Type B pancreatic cell (in vitro differentiated cells): ENCODE data around the gene TMEM269. TPM values are rescaled to one million over a fixed set of nuclear protein-coding genes. Genes with fewer than 3 reads are reported as not detected.

ENCODE experiments used
- DNase-seq: peaks from one replicate; pipeline ENCODE4 v3.0.0; 2021; ENCODE audit warnings: mixed read lengths; ENCODE audit not compliant: unreplicated experiment; ENCODE audit errors: extremely low spot score
- H3K27ac Mint-ChIP-seq: 2 replicates; pipeline ENCODE4 v1.8.0; 2021; ENCODE audit warnings: mild to moderate bottlenecking, mixed read lengths
- H3K27me3 Mint-ChIP-seq: 2 replicates; pipeline ENCODE4 v1.8.0; 2021; ENCODE audit warnings: mixed read lengths
- H3K36me3 Mint-ChIP-seq: 2 replicates; pipeline ENCODE4 v1.8.0; 2021; ENCODE audit warnings: mixed read lengths
- H3K4me1 Mint-ChIP-seq: one replicate; pipeline ENCODE4 v1.8.0; 2021; ENCODE audit warnings: mixed read lengths; ENCODE audit not compliant: unreplicated experiment
- H3K4me3 Mint-ChIP-seq: 2 replicates; pipeline ENCODE4 v1.8.0; 2021; ENCODE audit warnings: mild to moderate bottlenecking, mixed read lengths
- H3K9me3 Mint-ChIP-seq: 2 replicates; pipeline ENCODE4 v1.8.0; 2021; ENCODE audit warnings: mixed read lengths
- total RNA-seq: library from RNA; stranded (reverse); gene quantifications from 2 replicates; pipeline ENCODE4 v1.2.1, GENCODE V29; 2021; ENCODE audit warnings: low replicate concordance
- TF ChIP-seq, protein P1 (sequence below): fragments of 200-600 bp; sonication (generic); conservative IDR thresholded peaks from 2 replicates; pipeline ENCODE4 v1.5.0; 2021; ENCODE audit warnings: antibody characterized with exemption, mild to moderate bottlenecking

Gene TMEM269
- total RNA-seq, 1 donor from 2014 or later, result 0.41 TPM

DNA sequence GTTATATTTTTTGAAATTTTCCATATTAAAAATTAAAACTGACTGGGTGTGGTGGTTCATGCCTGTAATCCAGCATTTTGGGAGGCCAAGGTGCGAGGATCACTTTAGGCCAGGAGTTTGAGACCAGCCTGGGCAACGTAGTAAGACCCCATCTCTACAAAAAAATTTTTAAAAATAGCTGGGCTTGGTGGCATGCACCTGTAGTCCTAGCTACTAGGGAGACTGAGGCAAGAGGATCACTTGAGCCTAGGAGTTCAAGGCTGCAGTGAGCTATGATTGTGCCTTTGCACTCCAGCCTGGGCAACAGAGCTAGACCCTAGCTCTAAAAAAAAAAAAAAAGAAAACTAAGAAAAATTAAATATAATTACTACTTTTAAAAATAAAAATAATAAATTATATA is 36.9 kb downstream of the TMEM269 start:
- H3K9me3 Mint-ChIP-seq, result no peaks in the 10 kb centered on the region
- H3K36me3 Mint-ChIP-seq, result no peaks in the 10 kb centered on the region
- no peak overlapping the region for H3K4me3 Mint-ChIP-seq
- no peaks in the 10 kb centered on the region for H3K27me3 Mint-ChIP-seq
- TF ChIP-seq, protein P1, sequence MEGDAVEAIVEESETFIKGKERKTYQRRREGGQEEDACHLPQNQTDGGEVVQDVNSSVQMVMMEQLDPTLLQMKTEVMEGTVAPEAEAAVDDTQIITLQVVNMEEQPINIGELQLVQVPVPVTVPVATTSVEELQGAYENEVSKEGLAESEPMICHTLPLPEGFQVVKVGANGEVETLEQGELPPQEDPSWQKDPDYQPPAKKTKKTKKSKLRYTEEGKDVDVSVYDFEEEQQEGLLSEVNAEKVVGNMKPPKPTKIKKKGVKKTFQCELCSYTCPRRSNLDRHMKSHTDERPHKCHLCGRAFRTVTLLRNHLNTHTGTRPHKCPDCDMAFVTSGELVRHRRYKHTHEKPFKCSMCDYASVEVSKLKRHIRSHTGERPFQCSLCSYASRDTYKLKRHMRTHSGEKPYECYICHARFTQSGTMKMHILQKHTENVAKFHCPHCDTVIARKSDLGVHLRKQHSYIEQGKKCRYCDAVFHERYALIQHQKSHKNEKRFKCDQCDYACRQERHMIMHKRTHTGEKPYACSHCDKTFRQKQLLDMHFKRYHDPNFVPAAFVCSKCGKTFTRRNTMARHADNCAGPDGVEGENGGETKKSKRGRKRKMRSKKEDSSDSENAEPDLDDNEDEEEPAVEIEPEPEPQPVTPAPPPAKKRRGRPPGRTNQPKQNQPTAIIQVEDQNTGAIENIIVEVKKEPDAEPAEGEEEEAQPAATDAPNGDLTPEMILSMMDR, result no peak
- H3K4me1 Mint-ChIP-seq, result peaks cover 26% of the 10 kb centered on the region
- DNase-seq, result no peak
- H3K27ac Mint-ChIP-seq, result no peak overlapping the region

DNA sequence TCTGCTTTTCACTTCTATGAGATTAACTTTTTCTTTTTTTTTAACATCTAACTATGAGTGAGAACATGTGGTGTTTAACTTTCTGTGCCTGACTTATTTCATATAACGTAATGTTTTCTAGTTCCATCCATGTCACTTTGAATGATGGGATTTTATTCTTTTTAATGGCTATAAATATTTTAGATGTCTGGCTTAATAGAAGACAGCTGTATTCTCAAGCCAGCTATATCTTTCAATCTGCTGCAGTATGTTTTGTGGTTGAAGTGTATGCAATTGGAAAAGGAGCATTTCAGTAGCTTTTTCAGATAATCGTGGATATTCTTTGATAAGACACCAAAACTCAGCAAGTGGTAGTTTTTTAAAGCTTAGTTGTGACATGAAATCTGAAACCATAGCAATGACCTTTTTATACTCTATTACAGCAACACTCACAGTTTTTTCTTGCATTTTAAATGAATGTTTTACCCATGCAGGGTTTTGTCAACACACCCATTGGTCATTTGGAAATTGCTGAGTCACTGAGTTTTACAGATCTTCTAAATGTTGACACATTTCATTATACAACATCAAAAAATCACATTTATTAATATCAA is 38.1 kb downstream of the TMEM269 start:
- Mint-ChIP-seq H3K4me3 (peak overlapping the region; percentile 8), H3K9me3 (no peaks in the 10 kb centered on the region), H3K27ac (peak overlapping the region; percentile 10), H3K36me3 (no peaks in the 10 kb centered on the region), H3K4me1 (peaks cover 22% of the 10 kb centered on the region), H3K27me3 (no peaks in the 10 kb centered on the region)
- TF ChIP-seq, protein P1, result no peak
- no peak for DNase-seq

DNA sequence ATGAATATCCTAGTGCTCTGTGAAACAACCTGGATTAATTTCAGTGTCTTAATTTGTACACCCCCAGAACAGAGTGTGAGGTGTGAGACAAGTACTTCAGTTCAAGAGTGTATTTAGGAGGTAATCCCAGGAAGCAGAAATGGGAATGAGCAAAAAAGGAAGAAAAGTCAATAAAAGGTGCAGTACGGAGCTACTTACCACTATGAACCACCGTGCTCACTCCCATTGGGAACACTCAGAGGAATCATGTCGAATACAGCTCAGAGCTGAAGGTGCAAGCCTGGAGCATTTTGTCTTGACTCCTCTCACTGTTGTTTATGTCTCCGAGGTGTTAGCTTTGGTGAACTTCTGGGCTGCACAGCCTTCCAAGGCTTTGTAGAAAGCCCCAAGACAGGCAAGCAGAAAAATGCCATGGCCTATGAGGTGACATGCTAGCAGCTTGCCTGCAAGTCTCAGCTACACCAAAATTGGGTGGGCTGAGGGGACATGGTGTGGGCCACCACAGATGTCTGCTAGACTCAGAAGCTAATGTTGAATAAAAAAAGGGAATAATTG is 39.8 kb downstream of the TMEM269 start:
- H3K36me3 Mint-ChIP-seq, result no peaks in the 10 kb centered on the region
- no peaks in the 10 kb centered on the region for H3K9me3 Mint-ChIP-seq

DNA sequence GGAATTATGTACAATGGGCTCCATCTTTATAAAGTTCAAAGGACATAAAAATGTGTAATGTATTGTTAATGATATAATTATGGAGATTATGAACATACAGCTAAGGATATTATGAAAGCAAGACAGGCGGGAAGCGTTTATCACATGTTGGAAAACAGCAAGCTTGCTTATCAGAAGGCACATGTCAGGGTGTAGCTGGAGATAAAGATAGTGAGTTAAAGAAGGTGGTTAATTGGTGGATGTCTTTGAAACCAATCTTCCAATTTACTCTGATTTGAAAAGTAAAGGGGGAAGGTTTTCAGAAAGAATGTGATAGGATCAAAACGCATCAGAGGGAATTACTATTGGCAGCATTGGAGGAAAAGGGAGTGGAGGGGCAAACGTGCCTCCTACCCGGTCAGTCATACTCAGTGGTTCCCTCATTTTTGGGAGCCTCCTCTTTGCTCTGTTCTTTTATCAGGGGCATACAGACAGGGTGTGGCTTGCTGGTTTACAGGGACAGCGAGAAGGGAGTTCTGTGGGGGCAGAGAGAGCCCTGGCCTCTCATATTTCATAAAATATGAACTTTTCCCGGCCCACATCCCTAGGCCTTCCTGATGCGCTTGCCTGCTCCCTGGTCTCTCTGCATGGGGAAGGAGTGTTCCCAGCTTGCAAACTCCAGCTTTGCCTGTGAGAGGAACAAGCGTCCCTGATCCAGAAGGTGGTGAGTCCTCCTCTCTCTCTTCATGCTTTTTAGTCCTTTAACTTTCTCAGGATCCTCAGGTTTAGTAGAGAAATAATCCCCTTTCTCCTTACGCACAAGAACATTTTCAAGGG is 40.5 kb downstream of the TMEM269 start:
- Mint-ChIP-seq H3K27ac (no peak overlapping the region), H3K4me3 (no peak overlapping the region), H3K9me3 (no peaks in the 10 kb centered on the region), H3K36me3 (no peaks in the 10 kb centered on the region), H3K27me3 (no peaks in the 10 kb centered on the region), H3K4me1 (peaks cover 22% of the 10 kb centered on the region)
- no peak for DNase-seq
- TF ChIP-seq, protein P1, result no peak

More for the DNA sequence above, 39.8 kb downstream of the TMEM269 start:
- DNase-seq, result no peak
- Mint-ChIP-seq H3K4me3 (no peak overlapping the region), H3K27ac (no peak overlapping the region), H3K27me3 (no peaks in the 10 kb centered on the region), H3K4me1 (peaks cover 22% of the 10 kb centered on the region)
- TF ChIP-seq, protein P1, result no peak

DNA sequence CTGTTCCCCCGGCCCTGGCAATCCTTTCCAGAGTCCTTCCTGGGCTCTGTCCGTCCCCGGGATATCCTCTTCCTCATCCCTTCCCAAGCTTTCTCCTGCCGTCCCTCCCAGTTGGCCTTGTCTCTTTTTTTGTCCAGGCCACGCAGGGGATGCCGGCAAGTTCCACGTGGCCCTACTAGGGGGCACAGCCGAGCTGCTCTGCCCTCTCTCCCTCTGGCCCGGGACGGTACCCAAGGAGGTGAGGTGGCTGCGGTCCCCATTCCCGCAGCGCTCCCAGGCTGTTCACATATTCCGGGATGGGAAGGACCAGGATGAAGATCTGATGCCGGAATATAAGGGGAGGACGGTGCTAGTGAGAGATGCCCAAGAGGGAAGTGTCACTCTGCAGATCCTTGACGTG is 45.8 kb downstream of the TMEM269 start:
- Mint-ChIP-seq H3K27me3 (no peaks in the 10 kb centered on the region), H3K36me3 (no peaks in the 10 kb centered on the region), H3K4me1 (peaks cover 10% of the 10 kb centered on the region), H3K27ac (no peak overlapping the region), H3K9me3 (no peaks in the 10 kb centered on the region), H3K4me3 (no peak overlapping the region)
- TF ChIP-seq, protein P1, result no peak
- DNase-seq, result no peak
